Activated B cell treated with CpG ODN at 0.5 μM for 24 hours (primary cell): ENCODE measurements around the gene TGM6. TPM values are rescaled to one million over a fixed set of nuclear protein-coding genes. Genes with fewer than 3 reads are reported as not detected.
A peak's percentile ranks its signal among the peaks of the same experiment; 100 is the strongest.

Experiments used
- ATAC-seq: fragments of 200-7000 bp; cut with Tn5 transposase; one replicate; pipeline ENCODE4 v1.10.0; 2021; ENCODE audit warnings: low read depth, mild to moderate bottlenecking, moderate library complexity
- CTCF ChIA-PET: fragments of 350-600 bp; sonication (Branson Sonifier 250); formaldehyde crosslinking; loops from one replicate; lab custom pipeline; 2021; ENCODE audit warnings: antibody characterized with exemption; lab: Charles Lee
- POLR2A ChIA-PET: fragments of 350-600 bp; sonication (Branson Sonifier 250); formaldehyde crosslinking; loops from one replicate; lab custom pipeline; 2021; ENCODE audit warnings: antibody characterized with exemption; lab: Charles Lee
- DNase-seq: peaks from one replicate; pipeline ENCODE4 v3.0.0; 2022
- H3K27ac Mint-ChIP-seq: one replicate; pipeline ENCODE4 v1.8.0; 2020; ENCODE audit warnings: mixed read lengths
- H3K27me3 Mint-ChIP-seq: one replicate; pipeline ENCODE4 v1.8.0; 2021; ENCODE audit warnings: mixed read lengths
- H3K36me3 Mint-ChIP-seq: one replicate; pipeline ENCODE4 v1.8.0; 2021; ENCODE audit warnings: low read depth, mixed read lengths
- H3K4me1 Mint-ChIP-seq: one replicate; pipeline ENCODE4 v1.8.0; 2021; ENCODE audit warnings: mixed read lengths
- H3K4me3 Mint-ChIP-seq: one replicate; pipeline ENCODE4 v1.8.0; 2020; ENCODE audit warnings: mild to moderate bottlenecking, mixed read lengths
- H3K9me3 Mint-ChIP-seq: one replicate; pipeline ENCODE4 v1.8.0; 2020; ENCODE audit warnings: mixed read lengths
- intact Hi-C: fragments of 100-400 bp; cut with micrococcal nuclease; formaldehyde crosslinking; loops from one replicate; pipeline ENCODE4 v1.15.1; 2024
- total RNA-seq: library from RNA; stranded (reverse); gene quantifications from 2 replicates; pipeline ENCODE4 v1.2.3, GENCODE V29; 2022
- TF ChIP-seq, protein P1 (sequence below): fragments of 200-600 bp; IDR thresholded peaks from one replicate; pipeline ENCODE4 v1.8.0; 2022; ENCODE audit warnings: antibody characterized with exemption, mild to moderate bottlenecking

Gene TGM6
- total RNA-seq, 1 donor from 2014 or later, result not detected

DNA sequence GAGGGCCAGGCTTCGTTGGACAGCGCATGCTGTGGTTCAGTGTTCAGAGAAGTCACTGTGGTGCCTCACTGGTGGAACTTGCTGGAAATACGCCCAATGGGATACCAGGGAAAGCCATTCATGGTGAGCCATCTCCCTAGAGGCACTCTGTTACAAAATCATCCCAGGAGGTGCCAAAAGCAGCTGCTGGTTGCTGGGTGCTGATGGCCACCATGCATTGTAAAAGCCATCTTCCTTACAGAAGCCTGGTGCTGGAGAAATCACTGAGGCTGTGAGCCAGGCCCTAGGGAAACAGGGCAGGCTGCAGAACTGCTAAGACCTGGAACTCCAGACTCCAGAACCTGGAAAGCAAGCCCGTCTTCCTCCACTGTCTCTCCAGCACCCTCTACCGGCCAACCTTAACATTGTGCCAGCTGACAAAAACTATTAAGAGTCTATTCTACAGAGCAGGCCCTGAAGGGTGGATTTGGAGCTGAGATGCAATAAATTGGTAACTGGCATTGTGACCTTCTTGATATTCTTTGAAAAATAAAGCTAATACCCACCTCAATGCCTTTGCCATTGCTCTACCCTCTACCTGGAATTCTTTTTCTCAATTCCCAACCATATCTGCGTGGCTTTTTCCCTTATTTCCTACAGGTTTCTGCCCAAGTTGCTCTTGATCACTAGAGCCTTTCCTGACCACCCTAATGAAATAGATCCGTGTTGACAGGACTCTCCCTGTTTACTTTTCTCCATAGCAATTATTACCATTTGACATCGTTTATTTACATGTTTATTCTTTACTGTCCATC lies 71.4 kb downstream of the TGM6 start:
- CTCF ChIA-PET, result interaction anchor here (0.7 to 5.0 kb wide), 17 partner anchors 9 to 688 kb away, joined by 3 to 71 read pairs (median 3); no protein-coding TSS in a partner anchor
- Mint-ChIP-seq H3K9me3 (peaks cover under 1% of the 10 kb centered on the region), H3K4me1 (peaks cover 2% of the 10 kb centered on the region), H3K27me3 (no peaks in the 10 kb centered on the region), H3K27ac (no peak overlapping the region), H3K36me3 (peaks cover 6% of the 10 kb centered on the region), H3K4me3 (no peak overlapping the region)
- TF ChIP-seq, protein P1, sequence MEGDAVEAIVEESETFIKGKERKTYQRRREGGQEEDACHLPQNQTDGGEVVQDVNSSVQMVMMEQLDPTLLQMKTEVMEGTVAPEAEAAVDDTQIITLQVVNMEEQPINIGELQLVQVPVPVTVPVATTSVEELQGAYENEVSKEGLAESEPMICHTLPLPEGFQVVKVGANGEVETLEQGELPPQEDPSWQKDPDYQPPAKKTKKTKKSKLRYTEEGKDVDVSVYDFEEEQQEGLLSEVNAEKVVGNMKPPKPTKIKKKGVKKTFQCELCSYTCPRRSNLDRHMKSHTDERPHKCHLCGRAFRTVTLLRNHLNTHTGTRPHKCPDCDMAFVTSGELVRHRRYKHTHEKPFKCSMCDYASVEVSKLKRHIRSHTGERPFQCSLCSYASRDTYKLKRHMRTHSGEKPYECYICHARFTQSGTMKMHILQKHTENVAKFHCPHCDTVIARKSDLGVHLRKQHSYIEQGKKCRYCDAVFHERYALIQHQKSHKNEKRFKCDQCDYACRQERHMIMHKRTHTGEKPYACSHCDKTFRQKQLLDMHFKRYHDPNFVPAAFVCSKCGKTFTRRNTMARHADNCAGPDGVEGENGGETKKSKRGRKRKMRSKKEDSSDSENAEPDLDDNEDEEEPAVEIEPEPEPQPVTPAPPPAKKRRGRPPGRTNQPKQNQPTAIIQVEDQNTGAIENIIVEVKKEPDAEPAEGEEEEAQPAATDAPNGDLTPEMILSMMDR, result no peak
- ATAC-seq (peak; percentile 54), DNase-seq (peak; percentile 23)
- POLR2A ChIA-PET, result interaction anchor here (0.7 to 1.9 kb wide), 2 partner anchors 245 to 263 kb away, joined by 4 read pairs; no protein-coding TSS in a partner anchor
- intact Hi-C loops, result loop anchor here (1.0 to 5.0 kb wide), 2 partner anchors 101 to 675 kb away; no protein-coding TSS in a partner anchor

DNA sequence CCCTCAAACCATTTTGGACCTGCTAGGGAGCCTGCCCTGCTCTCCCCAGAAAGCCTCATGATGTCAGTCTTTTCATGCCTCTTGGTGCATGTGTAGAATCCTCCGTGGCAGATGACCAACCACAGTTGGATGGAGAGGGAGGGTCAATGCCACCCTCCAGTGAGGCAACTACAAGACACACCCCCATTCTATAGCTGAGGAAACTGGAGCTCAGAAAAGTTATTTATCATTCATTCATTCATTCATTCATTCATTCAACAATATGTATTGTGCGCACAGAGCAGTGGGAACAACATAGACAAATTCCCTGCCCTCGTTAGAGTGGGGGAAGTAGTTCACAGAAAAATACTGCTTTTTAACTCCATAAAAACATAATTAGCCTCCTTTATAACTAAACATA lies 73.1 kb downstream of the TGM6 start:
- Mint-ChIP-seq H3K36me3 (peaks cover 18% of the 10 kb centered on the region), H3K27ac (no peak overlapping the region), H3K27me3 (no peaks in the 10 kb centered on the region), H3K9me3 (no peaks in the 10 kb centered on the region), H3K4me3 (no peak overlapping the region), H3K4me1 (peaks cover 2% of the 10 kb centered on the region)
- POLR2A ChIA-PET, result no interaction called here
- TF ChIP-seq, protein P1, result no peak
- ATAC-seq (no peak), DNase-seq (no peak)
- intact Hi-C loops, result loop anchor here (1.0 to 5.0 kb wide), 4 partner anchors 246 to 689 kb away; no protein-coding TSS in a partner anchor
- CTCF ChIA-PET, result interaction anchor here (0.8 to 5.0 kb wide), 7 partner anchors 15 to 255 kb away, joined by 3 to 71 read pairs (median 5); no protein-coding TSS in a partner anchor

DNA sequence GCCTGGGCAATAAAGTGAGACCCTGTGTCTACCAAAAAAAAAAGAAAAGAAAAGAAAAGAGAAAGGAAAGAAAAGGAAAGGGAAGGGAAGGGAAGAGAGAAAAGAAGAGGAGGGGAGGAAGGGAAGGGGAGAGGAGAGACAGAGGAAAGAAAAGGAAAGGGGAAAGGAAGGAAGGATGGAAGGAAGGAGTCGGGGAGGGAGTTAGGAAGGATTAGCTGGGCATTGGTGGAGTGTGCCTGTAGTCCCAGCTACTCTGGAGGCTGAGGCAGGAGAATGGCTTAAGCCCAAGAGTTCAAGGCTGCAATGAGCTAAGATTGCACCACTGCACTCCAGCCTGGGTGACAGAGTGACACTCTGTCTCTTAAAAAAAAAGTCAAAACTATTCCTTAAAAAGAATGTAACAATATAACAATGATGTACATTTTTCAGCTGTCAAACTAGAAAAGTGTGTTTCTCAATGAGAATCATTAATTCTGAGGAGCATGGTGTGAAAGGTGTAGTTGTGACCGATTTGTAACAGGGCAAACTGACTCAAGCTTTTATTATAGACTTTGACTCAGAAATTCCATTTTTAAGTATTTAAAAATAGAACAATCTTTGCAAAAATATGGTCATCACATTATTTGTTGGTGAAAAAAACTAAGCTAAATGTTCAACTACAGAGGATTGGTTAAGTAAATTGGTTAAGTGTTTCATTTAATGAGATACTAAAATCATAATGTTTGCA lies 75.2 kb downstream of the TGM6 start:
- Mint-ChIP-seq H3K4me1 (no peaks in the 10 kb centered on the region), H3K9me3 (no peaks in the 10 kb centered on the region)
- no peak for ATAC-seq

DNA sequence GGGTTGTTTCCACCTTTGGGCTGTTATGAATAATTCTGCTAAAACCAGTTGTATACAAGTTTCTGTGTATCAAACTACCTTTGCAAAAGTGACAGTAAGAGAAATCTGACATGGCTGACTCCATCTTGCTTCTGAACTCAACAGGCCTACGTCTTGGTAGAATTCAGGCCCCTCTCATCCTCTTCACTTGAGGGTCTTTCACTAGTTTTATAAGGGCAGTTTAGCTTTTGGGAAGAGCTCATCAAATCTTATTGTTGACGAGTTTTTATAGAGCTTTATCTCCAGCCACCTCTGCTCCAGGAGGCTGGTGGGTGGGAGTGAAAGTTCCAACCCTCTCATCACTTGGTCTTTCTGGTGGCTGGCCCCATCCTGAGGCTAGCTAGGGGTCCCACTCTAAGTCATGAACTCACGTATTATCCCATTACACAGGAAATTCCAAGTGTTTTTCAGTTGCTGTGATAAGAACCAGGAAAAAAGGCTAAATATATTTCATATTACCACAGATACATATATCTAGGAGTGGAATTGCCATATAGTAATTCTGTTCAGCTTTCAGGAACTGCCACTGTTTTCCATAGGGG lies 78.3 kb downstream of the TGM6 start:
- Mint-ChIP-seq H3K4me3 (no peak overlapping the region), H3K9me3 (no peaks in the 10 kb centered on the region), H3K27ac (no peak overlapping the region), H3K4me1 (no peaks in the 10 kb centered on the region), H3K36me3 (peaks cover 68% of the 10 kb centered on the region), H3K27me3 (no peaks in the 10 kb centered on the region)
- DNase-seq, result no peak
- ChIA-PET CTCF (interaction anchor here (0.9 kb wide), 1 partner anchor 251 kb away, joined by 3 read pairs; no protein-coding TSS in a partner anchor), POLR2A (interaction anchor here (4.0 kb wide), 1 partner anchor 11 kb away, joined by 20 read pairs; the partner anchor contains the start of gene SNRPB)
- no peak for ATAC-seq
- intact Hi-C loops, result no loop called here
- TF ChIP-seq, protein P1, result no peak

More for the DNA sequence above, 75.2 kb downstream of the TGM6 start:
- H3K4me3 Mint-ChIP-seq, result no peak overlapping the region
- TF ChIP-seq, protein P1, result no peak
- no peak for DNase-seq
- H3K27ac Mint-ChIP-seq, result no peak overlapping the region
- intact Hi-C loops, result no loop called here
- H3K27me3 Mint-ChIP-seq, result no peaks in the 10 kb centered on the region
- ChIA-PET POLR2A (interaction anchor here (0.6 kb wide), 1 partner anchor 656 kb away, joined by 6 read pairs; no protein-coding TSS in a partner anchor), CTCF (interaction anchor here (1.0 to 4.3 kb wide), 4 partner anchors 10 to 283 kb away, joined by 5 to 30 read pairs (median 7); no protein-coding TSS in a partner anchor)
- peaks cover 37% of the 10 kb centered on the region for H3K36me3 Mint-ChIP-seq
